ENCODE measurements around the gene RAB40B. TPM values are rescaled to one million over a fixed set of nuclear protein-coding genes. Genes with fewer than 3 reads are reported as not detected.

Gene RAB40B
- total and polyA plus RNA-seq, 2 of the 13 experiments (the other 11 are each of a cell fraction or from before 2014, with no cell fraction given), result 6.2 to 6.5 TPM

- 0 out of 2 replicates have a peak, but pooled peaks have one; percentile 56 for TF ChIP-seq AHDC1 (CRISPR knock-in tag; IDR thresholded peaks at IDR 0.05; ENCODE audit: borderline replicate concordance)
- TF ChIP-seq ZNF230 (CRISPR knock-in tag; IDR thresholded peaks at IDR 0.05), result no peak
- TF ChIP-seq ZFP1 (CRISPR knock-in tag; IDR thresholded peaks at IDR 0.05), result no peak
- no peak for TF ChIP-seq NR3C1 (CRISPR knock-in tag; IDR thresholded peaks at IDR 0.05)
- TF ChIP-seq ATF7 (IDR thresholded peaks at IDR 0.05), result no peak
- TF ChIP-seq ATF7 (CRISPR knock-in tag; IDR thresholded peaks at IDR 0.05), result no peak
- peak; percentile 43; the same call in 1 of the 2 replicates for TF ChIP-seq ZSCAN25 (CRISPR knock-in tag; IDR thresholded peaks at IDR 0.05)
- TF ChIP-seq MZF1 (CRISPR knock-in tag; IDR thresholded peaks at IDR 0.05; ENCODE audit: borderline replicate concordance), result no peak
- TF ChIP-seq SP1 (IDR thresholded peaks at IDR 0.05), result no peak
- TF ChIP-seq SP1 (CRISPR knock-in tag; IDR thresholded peaks at IDR 0.05), result no peak
- peak; percentile 40 for TF ChIP-seq ASH2L (IDR thresholded peaks at IDR 0.05; ENCODE audit: insufficient read length, low read depth, low read length)
- TF ChIP-seq THRA (CRISPR knock-in tag; IDR thresholded peaks at IDR 0.05; ENCODE audit: borderline replicate concordance), result no peak
- peak; percentile 54; the same call in 1 of the 2 replicates for TF ChIP-seq TFAP4 (IDR thresholded peaks at IDR 0.05; ENCODE audit: borderline replicate concordance, low read depth)
- no peak for TF ChIP-seq EHMT2 (IDR thresholded peaks at IDR 0.05; ENCODE audit: borderline replicate concordance, low read depth, low read length)
- no peak for TF ChIP-seq E2F2 (CRISPR knock-in tag; IDR thresholded peaks at IDR 0.05; ENCODE audit: borderline replicate concordance)
- TF ChIP-seq HOXA3 (CRISPR knock-in tag; IDR thresholded peaks at IDR 0.05), result no peak
- peak; percentile 17; the same call in 1 of the 2 replicates for TF ChIP-seq ZNF501 (CRISPR knock-in tag; IDR thresholded peaks at IDR 0.05)
- 0 out of 2 replicates have a peak, but pooled peaks have one; percentile 43 for TF ChIP-seq ARID2 (CRISPR knock-in tag; IDR thresholded peaks at IDR 0.05; ENCODE audit: borderline replicate concordance)
- TF ChIP-seq EP300 (IDR thresholded peaks at IDR 0.05; ENCODE audit: low read depth in 2 of 2, low read length in 2 of 2), result peak in 1 of 2 experiments; percentile 61; a peak in 1 of 4 replicates
- no peak for TF ChIP-seq EP300 (CRISPR knock-in tag; IDR thresholded peaks at IDR 0.05; ENCODE audit: borderline replicate concordance)
Measured at GRCh38 chr17:82636626-82637598, 61.6 kb downstream of the RAB40B start (continued).
